ENCODE results near the gene NOD1. TPM values are rescaled to one million over a fixed set of nuclear protein-coding genes. Genes with fewer than 3 reads are reported as not detected.

Gene NOD1
- total RNA-seq, 1 donor from 2014 or later: 9.5 TPM

DNA sequence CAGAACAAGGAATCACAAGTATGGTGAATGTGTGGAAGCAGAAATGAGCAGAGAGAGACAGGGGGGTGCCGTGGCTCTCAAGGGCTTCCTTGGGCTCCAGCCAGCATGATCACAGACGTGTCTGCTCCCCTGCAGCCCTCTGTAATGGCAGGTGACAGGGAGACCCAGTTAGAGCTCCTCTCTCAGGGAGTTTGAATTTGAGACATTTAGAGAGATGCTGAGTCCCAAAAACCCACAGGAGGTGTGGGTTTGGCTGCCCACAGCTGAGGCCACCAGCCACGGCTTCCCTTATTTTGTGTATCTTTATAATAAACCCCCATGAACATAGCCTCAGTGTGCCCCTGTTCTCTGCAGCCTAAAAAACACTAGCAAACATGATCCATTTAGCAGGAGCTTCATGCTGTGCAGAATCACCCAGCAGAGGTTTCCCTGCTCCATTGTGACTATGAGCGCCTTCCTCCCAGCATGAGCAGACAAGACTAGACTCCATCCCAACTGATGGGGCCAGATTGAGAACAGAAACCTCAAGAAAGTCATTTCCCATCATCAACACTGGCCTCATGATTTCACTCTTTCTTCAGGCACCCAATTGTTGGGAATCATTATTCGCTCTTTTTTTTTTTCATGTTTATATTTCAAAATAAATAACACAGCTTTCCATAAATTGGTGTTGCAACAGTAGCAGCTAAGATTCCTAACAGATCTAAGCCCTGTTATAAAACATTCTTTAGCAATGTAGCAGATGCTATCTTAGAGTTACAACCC lies 13.4 kb downstream of the NOD1 start:
- TF ChIP-seq, protein P1, sequence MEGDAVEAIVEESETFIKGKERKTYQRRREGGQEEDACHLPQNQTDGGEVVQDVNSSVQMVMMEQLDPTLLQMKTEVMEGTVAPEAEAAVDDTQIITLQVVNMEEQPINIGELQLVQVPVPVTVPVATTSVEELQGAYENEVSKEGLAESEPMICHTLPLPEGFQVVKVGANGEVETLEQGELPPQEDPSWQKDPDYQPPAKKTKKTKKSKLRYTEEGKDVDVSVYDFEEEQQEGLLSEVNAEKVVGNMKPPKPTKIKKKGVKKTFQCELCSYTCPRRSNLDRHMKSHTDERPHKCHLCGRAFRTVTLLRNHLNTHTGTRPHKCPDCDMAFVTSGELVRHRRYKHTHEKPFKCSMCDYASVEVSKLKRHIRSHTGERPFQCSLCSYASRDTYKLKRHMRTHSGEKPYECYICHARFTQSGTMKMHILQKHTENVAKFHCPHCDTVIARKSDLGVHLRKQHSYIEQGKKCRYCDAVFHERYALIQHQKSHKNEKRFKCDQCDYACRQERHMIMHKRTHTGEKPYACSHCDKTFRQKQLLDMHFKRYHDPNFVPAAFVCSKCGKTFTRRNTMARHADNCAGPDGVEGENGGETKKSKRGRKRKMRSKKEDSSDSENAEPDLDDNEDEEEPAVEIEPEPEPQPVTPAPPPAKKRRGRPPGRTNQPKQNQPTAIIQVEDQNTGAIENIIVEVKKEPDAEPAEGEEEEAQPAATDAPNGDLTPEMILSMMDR (IDR thresholded peaks at IDR 0.05; ENCODE audit: unreplicated experiment): no peak
- H3K4me3 Mint-ChIP-seq: no peak overlapping the region
- no peaks in the 10 kb centered on the region for H3K27me3 Mint-ChIP-seq (ENCODE audit: low read depth)
- H3K27ac Mint-ChIP-seq: peak overlapping the region; percentile 88
- no peaks in the 10 kb centered on the region for H3K36me3 Mint-ChIP-seq
- no peak for DNase-seq (ENCODE audit: low spot score in 2 of 2, unreplicated experiment in 2 of 2)
- H3K9me3 Mint-ChIP-seq: no peaks in the 10 kb centered on the region
- H3K4me1 Mint-ChIP-seq: peaks cover 49% of the 10 kb centered on the region

DNA sequence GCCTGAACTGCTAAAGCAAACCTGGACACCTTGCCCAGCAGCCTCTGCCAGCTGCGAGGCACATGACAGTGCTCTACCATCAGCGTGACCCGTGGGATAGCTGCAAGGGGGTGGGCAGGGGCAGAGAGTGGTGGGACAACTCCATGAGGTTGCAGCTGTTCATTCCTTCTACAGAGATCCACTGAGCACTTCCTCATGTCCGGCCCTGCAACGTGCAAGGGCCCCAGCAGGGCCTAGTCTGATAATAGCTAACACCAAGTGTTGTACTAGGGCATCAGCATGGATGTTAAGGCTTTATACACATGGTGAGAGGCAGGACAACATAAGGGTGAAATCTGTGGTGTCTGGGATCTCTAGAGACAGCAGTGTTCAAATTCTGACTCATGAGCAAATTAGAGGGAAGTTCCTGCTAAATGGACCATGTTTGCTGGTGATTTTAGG lies 14.3 kb downstream of the NOD1 start:
- Mint-ChIP-seq H3K4me3 (no peak overlapping the region), H3K4me1 (peaks cover 49% of the 10 kb centered on the region)

DNA sequence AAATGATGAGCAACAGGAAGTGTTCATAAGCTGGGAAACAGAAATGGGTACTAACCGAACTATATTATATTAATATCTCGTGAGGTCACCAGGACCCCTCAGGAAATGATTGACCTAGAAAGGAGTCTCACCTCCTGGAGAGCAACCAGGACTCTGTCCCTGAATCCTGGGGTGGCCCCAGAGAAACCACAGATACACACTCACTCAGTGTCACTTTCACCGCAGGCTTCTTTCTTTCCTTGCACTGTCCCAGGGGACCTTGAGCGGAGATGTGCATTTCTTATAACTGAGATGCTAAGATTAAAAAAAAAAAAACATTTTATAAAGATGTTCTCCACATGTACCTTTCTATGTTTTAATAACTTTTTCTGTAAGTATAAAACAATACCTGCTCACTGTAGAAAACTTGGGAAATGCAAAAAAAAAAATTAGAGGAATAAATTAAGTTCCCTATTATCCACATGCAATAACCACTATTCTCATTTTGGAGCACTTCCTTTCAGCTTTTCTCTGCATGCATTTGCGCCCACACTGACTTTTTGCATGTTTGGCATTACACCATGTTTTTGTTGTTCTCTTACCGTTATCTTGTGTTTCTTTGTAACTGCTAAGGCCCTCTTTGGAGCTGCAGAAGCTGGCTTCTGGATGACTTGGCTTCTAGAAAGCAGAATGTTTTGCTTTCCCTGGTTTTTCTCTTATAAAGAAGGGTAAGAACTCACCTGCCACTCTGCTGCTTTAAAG lies 15.0 kb downstream of the NOD1 start:
- Mint-ChIP-seq H3K4me3 (no peak overlapping the region), H3K27ac (no peak overlapping the region), H3K4me1 (peaks cover 44% of the 10 kb centered on the region), H3K27me3 (ENCODE audit: low read depth) (no peaks in the 10 kb centered on the region), H3K9me3 (no peaks in the 10 kb centered on the region), H3K36me3 (no peaks in the 10 kb centered on the region)
- TF ChIP-seq, protein P1 (IDR thresholded peaks at IDR 0.05; ENCODE audit: unreplicated experiment): no peak
- no peak for DNase-seq (ENCODE audit: low spot score in 2 of 2, unreplicated experiment in 2 of 2)

More for the DNA sequence above, 14.3 kb downstream of the NOD1 start:
- Mint-ChIP-seq H3K27me3 (ENCODE audit: low read depth) (no peaks in the 10 kb centered on the region), H3K36me3 (no peaks in the 10 kb centered on the region), H3K27ac (no peak overlapping the region), H3K9me3 (no peaks in the 10 kb centered on the region)
- TF ChIP-seq, protein P1 (IDR thresholded peaks at IDR 0.05; ENCODE audit: unreplicated experiment): no peak
- DNase-seq (ENCODE audit: low spot score in 2 of 2, unreplicated experiment in 2 of 2): no peak

DNA sequence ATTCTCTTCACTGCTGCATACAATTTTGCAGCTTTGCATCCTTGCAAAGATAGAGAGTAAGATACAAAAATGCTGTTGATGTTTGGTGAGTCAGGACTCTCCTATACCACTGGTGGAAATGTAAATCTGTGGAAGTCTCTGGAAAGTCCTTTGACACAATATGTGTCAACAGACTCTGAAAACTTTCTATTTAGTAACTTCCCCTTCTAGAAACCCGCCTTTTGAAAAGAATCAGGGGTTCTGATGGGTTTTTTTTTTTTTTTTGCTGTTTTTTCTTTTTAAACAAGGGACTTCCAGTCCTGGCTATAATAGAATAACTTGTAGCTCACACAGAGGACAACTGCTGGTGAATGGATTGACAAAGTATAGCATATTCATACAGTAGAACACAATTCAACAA lies 16.4 kb downstream of the NOD1 start:
- no peak for DNase-seq (ENCODE audit: low spot score in 2 of 2, unreplicated experiment in 2 of 2)
- Mint-ChIP-seq H3K4me3 (no peak overlapping the region), H3K27me3 (ENCODE audit: low read depth) (no peaks in the 10 kb centered on the region), H3K9me3 (no peaks in the 10 kb centered on the region), H3K36me3 (no peaks in the 10 kb centered on the region), H3K4me1 (peaks cover 41% of the 10 kb centered on the region), H3K27ac (no peak overlapping the region)
- TF ChIP-seq, protein P1 (IDR thresholded peaks at IDR 0.05; ENCODE audit: unreplicated experiment): no peak

DNA sequence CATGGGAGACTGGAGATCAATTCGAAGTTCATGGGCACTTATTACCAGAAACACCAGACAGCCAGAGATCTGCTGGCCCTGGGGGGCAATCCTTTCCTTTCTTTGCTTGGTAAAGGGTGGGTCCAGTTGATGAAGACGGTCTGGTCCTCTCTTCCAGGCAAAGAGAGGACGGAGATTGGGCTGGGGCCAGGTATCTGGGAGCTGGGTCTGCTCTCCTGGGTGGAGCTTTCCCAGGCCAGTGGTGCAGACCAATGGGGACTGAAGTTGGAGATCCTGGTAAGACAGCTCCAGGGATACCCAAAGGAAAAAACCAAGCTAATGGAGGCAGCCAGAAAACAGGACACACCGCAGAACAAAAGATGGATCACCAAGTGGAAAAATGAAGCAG lies 18.3 kb downstream of the NOD1 start:
- H3K9me3 Mint-ChIP-seq: no peaks in the 10 kb centered on the region
- no peak for DNase-seq (ENCODE audit: low spot score in 2 of 2, unreplicated experiment in 2 of 2)
- H3K4me1 Mint-ChIP-seq: peaks cover 28% of the 10 kb centered on the region
- H3K4me3 Mint-ChIP-seq: no peak overlapping the region
- no peaks in the 10 kb centered on the region for H3K27me3 Mint-ChIP-seq (ENCODE audit: low read depth)
- no peaks in the 10 kb centered on the region for H3K36me3 Mint-ChIP-seq
- TF ChIP-seq, protein P1 (IDR thresholded peaks at IDR 0.05; ENCODE audit: unreplicated experiment): no peak
- peak overlapping the region; percentile 87 for H3K27ac Mint-ChIP-seq

Data from mesothelial cell of epicardium (in vitro differentiated cells).